Upper lobe of left lung (tissue), 6 donors: ENCODE results near the gene CLC. TPM values are rescaled to one million over a fixed set of nuclear protein-coding genes. Genes with fewer than 3 reads are reported as not detected.

Source experiments
- ATAC-seq, 2 donors: fragments of 200-7000 bp; cut with Tn5 transposase; one replicate each; pipeline ENCODE4 v1.9.1; 2022; ENCODE audit warnings: mild to moderate bottlenecking in 2 of 2, moderate library complexity in 2 of 2; ENCODE audit not compliant: low FRiP score in 2 of 2
- DNase-seq, 2 donors: peaks; one replicate each; pipeline ENCODE4 v3.0.0-alpha.2; 2019 to 2020
- H3K27ac ChIP-seq, 4 donors: fragments of 200-600 bp; sonication (generic); one replicate each; pipeline ENCODE4 v1.5.1; 2016 to 2019
- H3K27me3 ChIP-seq, 4 donors: fragments of 200-600 bp; sonication (generic); one replicate each; pipeline ENCODE4 v1.5.1; 2017 to 2019
- H3K36me3 ChIP-seq, 4 donors: fragments of 200-600 bp; sonication (generic); one replicate each; pipeline ENCODE4 v1.5.1; 2016 to 2019
- H3K4me1 ChIP-seq, 4 donors: fragments of 200-600 bp; sonication (generic); one replicate each; pipeline ENCODE4 v1.5.1; 2018 to 2019
- H3K4me3 ChIP-seq, 4 donors: fragments of 200-600 bp; sonication (generic); one replicate each; pipeline ENCODE4 v1.5.1; 2017 to 2019; ENCODE audit warnings: mild to moderate bottlenecking in 2 of 4, moderate library complexity in 1 of 4
- H3K9me3 ChIP-seq, 4 donors: fragments of 200-600 bp; sonication (generic); one replicate each; pipeline ENCODE4 v1.5.1; 2018 to 2019
- CTCF ChIP-seq, 6 experiments: fragments of 450-650 bp in 4 of 6; fragments of 200-600 bp in 2 of 6; sonication (generic) in 2 of 6; IDR thresholded peaks; one replicate each; pipeline ENCODE4 v1.5.1; 2016 to 2019; ENCODE audit warnings: antibody characterized with exemption in 6 of 6
- EP300 ChIP-seq, 4 donors: sonication (generic); formaldehyde crosslinking; IDR thresholded peaks; one replicate each; pipeline ENCODE4 v1.5.1; 2017; ENCODE audit warnings: antibody characterized with exemption in 4 of 4, control low read depth in 2 of 4
- POLR2A ChIP-seq, 4 donors: fragments of 450-650 bp; IDR thresholded peaks; one replicate each; pipeline ENCODE4 v1.5.1; 2016 to 2017; ENCODE audit warnings: antibody characterized with exemption in 4 of 4, mild to moderate bottlenecking in 2 of 4
- POLR2AphosphoS5 ChIP-seq, 2 donors: sonication (generic); formaldehyde crosslinking; IDR thresholded peaks; one replicate each; pipeline ENCODE4 v1.5.1; 2017; ENCODE audit warnings: antibody characterized with exemption in 2 of 2
- WGBS, 2 donors: methylation state at CpG; one replicate each; pipeline ENCODE4 v1.1.5; 2017 to 2018; 5-methylcytosine and 5-hydroxymethylcytosine counted together
- total RNA-seq, 6 donors: library from RNA; depleted of rRNA in 4 of 6; stranded (reverse); fragments of >200 nt in 4 of 6; gene quantifications; one replicate each; pipeline versions ENCODE4 v1.1.0 to v1.2.1, GENCODE V29; 2016 to 2021
- donor health status: DM: no; HTN: no; CAD: no; lungs with moderate emphysema.
- donor health status: DM: no; HTN: yes; CAD: no; lungs with severe emphysema.

The CLC gene
- total RNA-seq: not detected

GRCh38 chr19:39737891-39738290 is at the start of gene CLC:
Gene CLC (minus strand): TSS chr19:39738029. CDS start chr19:39737952, 77 bp downstream.
- Histone ChIP-seq H3K9me3 (no peaks in the 10 kb centered on the region), H3K27ac (no peak within 1 kb of the TSS), H3K36me3 (no peaks in the 10 kb centered on the region), H3K4me1 (no peaks in the 10 kb centered on the region), H3K27me3 (no peaks in the 10 kb centered on the region), H3K4me3 (no peak within 1 kb of the TSS)
- 45 to 51% methylated on average over 3 of the region's 3 CpGs for WGBS, 2 donors
- TF ChIP-seq POLR2A (IDR thresholded peaks at IDR 0.05): no peak
- TF ChIP-seq EP300 (IDR thresholded peaks at IDR 0.05): no peak
- no peak for TF ChIP-seq POLR2AphosphoS5 (IDR thresholded peaks at IDR 0.05)
- no peak for TF ChIP-seq CTCF (IDR thresholded peaks at IDR 0.05)
- DNase-seq (no peak), ATAC-seq (no peak)

GRCh38 chr19:39780894-39781293 is 43.1 kb upstream of the CLC start:
- DNase-seq: no peak
- H3K9me3 ChIP-seq: peaks cover 0 to 3% (median 0%) of the 10 kb centered on the region in 4 donors
- ATAC-seq: no peak
- no peak overlapping the region for H3K27ac ChIP-seq
- H3K27me3 ChIP-seq: no peaks in the 10 kb centered on the region
- no peak overlapping the region for H3K4me3 ChIP-seq
- TF ChIP-seq CTCF (IDR thresholded peaks at IDR 0.05) (no peak), EP300 (IDR thresholded peaks at IDR 0.05) (no peak), POLR2A (IDR thresholded peaks at IDR 0.05) (no peak), POLR2AphosphoS5 (IDR thresholded peaks at IDR 0.05) (no peak)
- WGBS, 2 donors: 85 to 96% methylated on average over 3 of the region's 3 CpGs
- no peaks in the 10 kb centered on the region for H3K4me1 ChIP-seq
- H3K36me3 ChIP-seq: no peaks in the 10 kb centered on the region

DNA sequence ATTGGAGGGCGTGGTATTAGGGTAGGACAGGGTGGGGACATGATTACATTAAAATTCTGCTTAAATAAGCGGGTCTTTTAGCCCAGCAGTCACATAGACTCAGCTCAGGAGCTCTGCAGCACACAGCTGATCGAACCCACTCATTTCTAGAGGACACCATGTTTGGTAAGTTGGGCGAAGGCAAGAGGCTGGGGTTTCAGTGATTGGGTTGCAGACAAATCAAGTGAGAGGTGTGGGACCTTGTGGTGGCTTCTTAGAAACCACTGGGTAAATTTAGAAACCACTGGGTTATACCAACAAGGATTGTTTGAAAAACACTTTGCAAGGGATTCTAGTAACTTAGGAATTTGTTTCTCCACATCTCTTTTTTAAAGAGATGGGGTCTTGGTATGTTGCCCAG is 40.9 kb upstream of the CLC start, which contains the start of gene LEUTX:
LEUTX (plus strand) TSS at position 92 of the 400 bp plus-strand sequence; CDS start at position 159, 67 bp downstream.
- WGBS, 2 donors: 67 to 73% methylated on average over 4 of the region's 4 CpGs
- Histone ChIP-seq H3K27me3 (no peaks in the 10 kb centered on the region), H3K4me3 (no peak within 1 kb of the TSS), H3K27ac (no peak within 1 kb of the TSS), H3K9me3 (no peaks in the 10 kb centered on the region), H3K4me1 (no peaks in the 10 kb centered on the region), H3K36me3 (no peaks in the 10 kb centered on the region)
- no peak for ATAC-seq
- no peak for DNase-seq
- TF ChIP-seq CTCF (IDR thresholded peaks at IDR 0.05) (no peak), EP300 (IDR thresholded peaks at IDR 0.05) (no peak), POLR2A (IDR thresholded peaks at IDR 0.05) (no peak), POLR2AphosphoS5 (IDR thresholded peaks at IDR 0.05) (no peak)

DNA sequence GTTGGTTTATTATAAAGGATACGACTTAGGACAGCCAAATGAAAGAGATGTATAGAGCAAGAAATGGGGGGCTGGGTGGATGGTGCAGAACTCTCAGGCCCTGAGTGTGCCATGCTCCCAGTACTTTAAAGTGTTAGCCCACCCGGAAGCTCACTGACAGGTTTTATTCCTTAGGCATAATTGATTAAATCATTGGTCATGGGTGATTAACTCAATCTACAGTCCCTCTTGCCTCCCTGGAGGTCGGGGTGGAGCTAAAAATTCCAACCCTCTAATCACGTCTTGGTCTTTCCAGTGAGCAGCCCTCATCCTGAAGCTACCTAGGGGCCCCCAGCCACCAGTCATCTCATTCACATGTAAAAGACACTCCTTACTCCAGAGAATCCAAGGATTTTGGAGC is 31.0 kb upstream of the CLC start:
- H3K36me3 ChIP-seq: no peaks in the 10 kb centered on the region
- H3K4me3 ChIP-seq: no peak overlapping the region
- DNase-seq: no peak
- no peaks in the 10 kb centered on the region for H3K27me3 ChIP-seq
- 55 to 56% methylated on average over 4 of the region's 4 CpGs for WGBS, 2 donors
- H3K27ac ChIP-seq: no peak overlapping the region
- no peak for ATAC-seq
- H3K4me1 ChIP-seq: no peaks in the 10 kb centered on the region
- H3K9me3 ChIP-seq: no peaks in the 10 kb centered on the region
- TF ChIP-seq EP300 (IDR thresholded peaks at IDR 0.05): no peak
- TF ChIP-seq CTCF (IDR thresholded peaks at IDR 0.05): no peak
- TF ChIP-seq POLR2AphosphoS5 (IDR thresholded peaks at IDR 0.05): no peak
- TF ChIP-seq POLR2A (IDR thresholded peaks at IDR 0.05): no peak

- ATAC-seq (no peak), DNase-seq (peak in 1 of 2 donors; percentile 21)
- H3K9me3 ChIP-seq: no peaks in the 10 kb centered on the region
- no peaks in the 10 kb centered on the region for H3K27me3 ChIP-seq
- no peaks in the 10 kb centered on the region for H3K36me3 ChIP-seq
- H3K27ac ChIP-seq: no peak overlapping the region
- TF ChIP-seq EP300 (IDR thresholded peaks at IDR 0.05) (no peak), POLR2AphosphoS5 (IDR thresholded peaks at IDR 0.05) (no peak), POLR2A (IDR thresholded peaks at IDR 0.05) (no peak), CTCF (IDR thresholded peaks at IDR 0.05) (no peak)
- WGBS, 2 donors: 56 to 63% methylated on average over 8 of the region's 8 CpGs
- H3K4me1 ChIP-seq: no peaks in the 10 kb centered on the region
- H3K4me3 ChIP-seq: no peak overlapping the region
Measured at GRCh38 chr19:39768334-39768733, 30.5 kb upstream of the CLC start.
